ENCODE data around the gene FZR1. TPM values are rescaled to one million over a fixed set of nuclear protein-coding genes. Genes with fewer than 3 reads are reported as not detected.
A peak's percentile ranks its signal among the peaks of the same experiment; 100 is the strongest.

Gene FZR1
- polyA plus RNA-seq, 2 of the 4 experiments (the other 2 are of a cell fraction), result 13.9 to 18.1 TPM

DNA sequence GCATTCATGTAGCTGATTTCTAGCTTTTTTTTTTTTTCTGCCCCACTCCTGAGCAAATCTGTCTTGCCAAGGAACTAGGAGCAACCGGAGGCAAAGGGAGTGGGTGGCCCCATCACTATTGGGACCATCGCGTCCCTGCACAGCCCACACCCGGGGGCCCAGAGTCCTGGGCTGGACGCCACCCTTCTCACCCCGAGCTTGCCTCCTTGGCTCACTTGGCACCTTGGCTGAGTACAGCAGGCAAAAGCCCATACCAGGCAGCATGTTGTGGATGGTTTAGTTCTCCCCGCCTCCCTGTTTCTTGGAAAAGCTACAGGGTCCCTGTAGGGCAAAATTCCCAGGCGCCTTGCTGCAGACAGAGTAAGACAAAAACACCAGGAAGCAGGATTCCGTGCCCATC lies 39.5 kb upstream of the FZR1 start (continued):
- no peak for TF ChIP-seq RCOR1 (IDR thresholded peaks at IDR 0.05; ENCODE audit: low read depth, low read length)
- TF ChIP-seq KDM5A (IDR thresholded peaks at IDR 0.05), result no peak
- TF ChIP-seq ZFP36 (IDR thresholded peaks at IDR 0.05; ENCODE audit: borderline replicate concordance, partially characterized antibody), result no peak

DNA sequence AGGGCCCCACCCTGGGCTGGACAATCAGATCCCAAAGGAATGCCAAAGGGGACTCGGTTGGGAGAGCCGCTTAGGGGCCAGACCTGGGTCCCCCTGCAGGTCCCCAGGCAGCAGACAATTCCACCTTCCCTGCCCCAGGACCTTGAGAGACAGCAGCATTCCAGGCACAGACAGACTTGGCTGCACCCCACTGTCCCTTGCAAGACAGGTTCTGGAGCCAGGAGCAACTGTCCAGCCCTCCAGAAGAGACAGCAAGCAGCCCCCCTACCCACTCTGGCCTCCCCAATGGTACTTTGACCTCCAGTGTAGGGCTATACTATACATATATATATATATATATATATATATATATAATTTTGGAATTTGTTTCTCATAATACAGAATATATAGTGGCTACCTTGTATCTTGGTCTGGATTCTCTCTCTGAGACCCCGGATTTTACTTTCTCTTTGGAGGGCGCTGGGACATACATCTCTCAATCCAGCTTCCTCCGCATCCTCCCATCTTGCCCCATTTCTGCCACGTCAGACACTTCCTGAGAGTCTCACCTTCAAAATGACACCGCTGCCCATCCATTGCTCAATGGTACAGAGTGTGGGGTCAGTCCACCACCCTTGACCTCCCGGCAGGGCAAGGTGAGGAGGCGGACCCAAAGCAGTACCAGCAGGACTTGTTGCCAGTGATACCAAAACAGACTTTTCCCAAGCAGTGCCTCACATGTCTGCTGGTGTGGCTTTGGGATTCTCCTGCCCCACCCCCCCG lies 38.5 kb upstream of the FZR1 start:
- POLR2A ChIA-PET, result no interaction called here
- ATAC-seq (no peak), DNase-seq (ENCODE audit: low read depth in 1 of 2, low spot score in 1 of 2) (no peak), FAIRE-seq (no peak)
- WGBS (ENCODE audit: missing lambda C conversion rate), result 86% methylated on average over 7 of the region's 10 CpGs
- TF ChIP-seq, protein P1, sequence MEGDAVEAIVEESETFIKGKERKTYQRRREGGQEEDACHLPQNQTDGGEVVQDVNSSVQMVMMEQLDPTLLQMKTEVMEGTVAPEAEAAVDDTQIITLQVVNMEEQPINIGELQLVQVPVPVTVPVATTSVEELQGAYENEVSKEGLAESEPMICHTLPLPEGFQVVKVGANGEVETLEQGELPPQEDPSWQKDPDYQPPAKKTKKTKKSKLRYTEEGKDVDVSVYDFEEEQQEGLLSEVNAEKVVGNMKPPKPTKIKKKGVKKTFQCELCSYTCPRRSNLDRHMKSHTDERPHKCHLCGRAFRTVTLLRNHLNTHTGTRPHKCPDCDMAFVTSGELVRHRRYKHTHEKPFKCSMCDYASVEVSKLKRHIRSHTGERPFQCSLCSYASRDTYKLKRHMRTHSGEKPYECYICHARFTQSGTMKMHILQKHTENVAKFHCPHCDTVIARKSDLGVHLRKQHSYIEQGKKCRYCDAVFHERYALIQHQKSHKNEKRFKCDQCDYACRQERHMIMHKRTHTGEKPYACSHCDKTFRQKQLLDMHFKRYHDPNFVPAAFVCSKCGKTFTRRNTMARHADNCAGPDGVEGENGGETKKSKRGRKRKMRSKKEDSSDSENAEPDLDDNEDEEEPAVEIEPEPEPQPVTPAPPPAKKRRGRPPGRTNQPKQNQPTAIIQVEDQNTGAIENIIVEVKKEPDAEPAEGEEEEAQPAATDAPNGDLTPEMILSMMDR (IDR thresholded peaks at IDR 0.05), result no peak
- TF ChIP-seq, protein P2, sequence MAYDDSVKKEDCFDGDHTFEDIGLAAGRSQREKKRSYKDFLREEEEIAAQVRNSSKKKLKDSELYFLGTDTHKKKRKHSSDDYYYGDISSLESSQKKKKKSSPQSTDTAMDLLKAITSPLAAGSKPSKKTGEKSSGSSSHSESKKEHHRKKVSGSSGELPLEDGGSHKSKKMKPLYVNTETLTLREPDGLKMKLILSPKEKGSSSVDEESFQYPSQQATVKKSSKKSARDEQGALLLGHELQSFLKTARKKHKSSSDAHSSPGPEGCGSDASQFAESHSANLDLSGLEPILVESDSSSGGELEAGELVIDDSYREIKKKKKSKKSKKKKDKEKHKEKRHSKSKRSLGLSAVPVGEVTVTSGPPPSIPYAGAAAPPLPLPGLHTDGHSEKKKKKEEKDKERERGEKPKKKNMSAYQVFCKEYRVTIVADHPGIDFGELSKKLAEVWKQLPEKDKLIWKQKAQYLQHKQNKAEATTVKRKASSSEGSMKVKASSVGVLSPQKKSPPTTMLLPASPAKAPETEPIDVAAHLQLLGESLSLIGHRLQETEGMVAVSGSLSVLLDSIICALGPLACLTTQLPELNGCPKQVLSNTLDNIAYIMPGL (CRISPR knock-in tag; IDR thresholded peaks at IDR 0.05; ENCODE audit: borderline replicate concordance), result no peak
- TF ChIP-seq POLR2A (IDR thresholded peaks at IDR 0.05; ENCODE audit: low read length) (no peak), RCOR1 (IDR thresholded peaks at IDR 0.05; ENCODE audit: low read depth, low read length) (no peak), RAD21 (conservative IDR thresholded peaks at IDR 0.05 in 1 of 2, IDR thresholded peaks at IDR 0.05 in 1 of 2) (no peak), CHD4 (IDR thresholded peaks at IDR 0.05; ENCODE audit: borderline replicate concordance) (no peak)
- TF ChIP-seq, protein P3, sequence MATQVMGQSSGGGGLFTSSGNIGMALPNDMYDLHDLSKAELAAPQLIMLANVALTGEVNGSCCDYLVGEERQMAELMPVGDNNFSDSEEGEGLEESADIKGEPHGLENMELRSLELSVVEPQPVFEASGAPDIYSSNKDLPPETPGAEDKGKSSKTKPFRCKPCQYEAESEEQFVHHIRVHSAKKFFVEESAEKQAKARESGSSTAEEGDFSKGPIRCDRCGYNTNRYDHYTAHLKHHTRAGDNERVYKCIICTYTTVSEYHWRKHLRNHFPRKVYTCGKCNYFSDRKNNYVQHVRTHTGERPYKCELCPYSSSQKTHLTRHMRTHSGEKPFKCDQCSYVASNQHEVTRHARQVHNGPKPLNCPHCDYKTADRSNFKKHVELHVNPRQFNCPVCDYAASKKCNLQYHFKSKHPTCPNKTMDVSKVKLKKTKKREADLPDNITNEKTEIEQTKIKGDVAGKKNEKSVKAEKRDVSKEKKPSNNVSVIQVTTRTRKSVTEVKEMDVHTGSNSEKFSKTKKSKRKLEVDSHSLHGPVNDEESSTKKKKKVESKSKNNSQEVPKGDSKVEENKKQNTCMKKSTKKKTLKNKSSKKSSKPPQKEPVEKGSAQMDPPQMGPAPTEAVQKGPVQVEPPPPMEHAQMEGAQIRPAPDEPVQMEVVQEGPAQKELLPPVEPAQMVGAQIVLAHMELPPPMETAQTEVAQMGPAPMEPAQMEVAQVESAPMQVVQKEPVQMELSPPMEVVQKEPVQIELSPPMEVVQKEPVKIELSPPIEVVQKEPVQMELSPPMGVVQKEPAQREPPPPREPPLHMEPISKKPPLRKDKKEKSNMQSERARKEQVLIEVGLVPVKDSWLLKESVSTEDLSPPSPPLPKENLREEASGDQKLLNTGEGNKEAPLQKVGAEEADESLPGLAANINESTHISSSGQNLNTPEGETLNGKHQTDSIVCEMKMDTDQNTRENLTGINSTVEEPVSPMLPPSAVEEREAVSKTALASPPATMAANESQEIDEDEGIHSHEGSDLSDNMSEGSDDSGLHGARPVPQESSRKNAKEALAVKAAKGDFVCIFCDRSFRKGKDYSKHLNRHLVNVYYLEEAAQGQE (IDR thresholded peaks at IDR 0.05), result no peak
- TF ChIP-seq, protein P4, sequence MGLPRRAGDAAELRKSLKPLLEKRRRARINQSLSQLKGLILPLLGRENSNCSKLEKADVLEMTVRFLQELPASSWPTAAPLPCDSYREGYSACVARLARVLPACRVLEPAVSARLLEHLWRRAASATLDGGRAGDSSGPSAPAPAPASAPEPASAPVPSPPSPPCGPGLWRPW (IDR thresholded peaks at IDR 0.05), result no peak
- CTCF ChIA-PET, result interaction anchor here (0.6 to 2.2 kb wide), 2 partner anchors 20 to 29 kb away, joined by 3 to 9 read pairs; no protein-coding TSS in a partner anchor
- peaks cover 22% of the 10 kb centered on the region for H3K4me1 ChIP-seq
- no peak overlapping the region for H3K4me3 ChIP-seq
- H3K4me2 ChIP-seq, result no peak overlapping the region
- H3K9me3 ChIP-seq, result peaks cover 10% of the 10 kb centered on the region; the same call in 1 of the 3 replicates
- no peak overlapping the region for H3K27ac ChIP-seq

DNA sequence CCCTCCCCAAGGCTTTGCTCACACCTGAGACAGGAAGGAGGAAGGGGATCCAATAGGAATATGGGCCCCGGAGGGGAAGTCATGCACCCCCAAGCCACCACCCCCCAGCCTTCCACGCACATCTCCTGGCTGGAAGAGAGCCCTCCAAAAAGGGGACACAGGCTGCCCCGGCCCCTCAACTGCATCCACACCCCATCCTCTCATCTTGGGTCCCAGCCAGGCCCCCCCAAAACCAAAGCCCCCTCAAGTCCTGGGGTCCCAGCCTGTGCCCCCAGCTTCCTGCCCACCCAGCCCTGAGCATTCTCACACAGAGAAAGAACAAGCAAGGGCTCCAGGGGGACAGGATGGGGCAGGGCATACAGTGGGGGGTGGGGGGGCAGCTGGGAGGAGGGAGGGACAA lies 37.9 kb upstream of the FZR1 start:
- ChIA-PET POLR2A (no interaction called here), CTCF (interaction anchor here (0.6 to 6.7 kb wide), 5 partner anchors 16 to 141 kb away, joined by 3 to 78 read pairs (median 9); partner anchors contain the start of gene SMIM44)
- H3K27ac ChIP-seq, result peak overlapping the region in 1 of 2 experiments; percentile 44; a peak in 1 of 6 replicates
- no peak overlapping the region for H3K4me2 ChIP-seq
- ATAC-seq, result no peak
- no peak for DNase-seq (ENCODE audit: low read depth in 1 of 2, low spot score in 1 of 2)
- no peak overlapping the region for H3K4me3 ChIP-seq
- H3K4me1 ChIP-seq, result peaks cover 22% of the 10 kb centered on the region
- 100% methylated on average over 1 of the region's 3 CpGs for WGBS (ENCODE audit: missing lambda C conversion rate)
- peaks cover 10% of the 10 kb centered on the region; the same call in 1 of the 3 replicates for H3K9me3 ChIP-seq
- FAIRE-seq, result no peak
- TF ChIP-seq HDAC2 (IDR thresholded peaks at IDR 0.05) (no peak), KDM5A (IDR thresholded peaks at IDR 0.05) (no peak), JUN (IDR thresholded peaks at IDR 0.05) (no peak), RNF2 (IDR thresholded peaks at IDR 0.05; ENCODE audit: borderline replicate concordance, low read depth) (no peak), GATA3 (IDR thresholded peaks at IDR 0.05; ENCODE audit: borderline replicate concordance) (no peak), HOXB13 (CRISPR knock-in tag; IDR thresholded peaks at IDR 0.05; ENCODE audit: low read depth) (no peak), POLR2AphosphoS2 (conservative IDR thresholded peaks at IDR 0.05; ENCODE audit: low read length) (no peak), CEBPB (IDR thresholded peaks at IDR 0.05) (no peak), BHLHE40 (IDR thresholded peaks at IDR 0.05; ENCODE audit: low read depth, low read length) (no peak), FOSL2 (IDR thresholded peaks at IDR 0.05) (no peak), FOSL2 (CRISPR knock-in tag; IDR thresholded peaks at IDR 0.05) (no peak), NPAS2 (CRISPR knock-in tag; IDR thresholded peaks at IDR 0.05; ENCODE audit: borderline replicate concordance) (no peak)
- TF ChIP-seq, protein P3 (IDR thresholded peaks at IDR 0.05), result no peak
- TF ChIP-seq, protein P5, sequence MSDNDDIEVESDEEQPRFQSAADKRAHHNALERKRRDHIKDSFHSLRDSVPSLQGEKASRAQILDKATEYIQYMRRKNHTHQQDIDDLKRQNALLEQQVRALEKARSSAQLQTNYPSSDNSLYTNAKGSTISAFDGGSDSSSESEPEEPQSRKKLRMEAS (IDR thresholded peaks at IDR 0.05), result no peak

Measured in A549 (cell line).